ENCODE measurements around the gene TMA7.

DNA sequence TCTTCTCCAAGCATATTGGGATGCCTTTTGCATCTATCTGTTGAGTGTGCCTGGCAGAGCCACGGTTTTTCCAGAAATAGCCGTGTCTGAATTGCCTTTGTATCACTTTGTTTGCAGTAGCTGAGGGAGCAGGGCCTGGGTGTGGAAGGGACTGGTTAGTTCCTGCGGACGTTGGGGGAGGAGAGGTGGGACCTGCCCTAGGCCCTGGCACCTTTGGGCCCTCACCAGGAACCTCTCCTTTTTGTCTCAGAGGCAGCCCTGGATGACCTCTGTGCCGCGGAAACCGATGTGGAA, 25.1 kb downstream of the TMA7 start:
- no peak for TF ChIP-seq CTCF (IDR thresholded peaks at IDR 0.05; ENCODE audit: insufficient read depth, low read length)
- TF ChIP-seq POLR2AphosphoS5 (IDR thresholded peaks at IDR 0.05; ENCODE audit: low read depth), result no peak
- no peak for TF ChIP-seq GABPA (IDR thresholded peaks at IDR 0.05; ENCODE audit: low read depth)

Measured in HL-60 (cell line).